NCI-H1092 treated with DMSO at 0.1 percent for 48 hours (cell line): ENCODE measurements around the gene TBC1D9B.
"Not testable (repeated sequence)": the region's sequence is repeated elsewhere in the genome, so short reads cannot be mapped to it uniquely, and the experiment has no call there.

Experiments
- DNase-seq: peaks from one replicate; lab custom pipeline; 2025; lab: John Stamatoyannopoulos, UW

Gene TBC1D9B

DNA sequence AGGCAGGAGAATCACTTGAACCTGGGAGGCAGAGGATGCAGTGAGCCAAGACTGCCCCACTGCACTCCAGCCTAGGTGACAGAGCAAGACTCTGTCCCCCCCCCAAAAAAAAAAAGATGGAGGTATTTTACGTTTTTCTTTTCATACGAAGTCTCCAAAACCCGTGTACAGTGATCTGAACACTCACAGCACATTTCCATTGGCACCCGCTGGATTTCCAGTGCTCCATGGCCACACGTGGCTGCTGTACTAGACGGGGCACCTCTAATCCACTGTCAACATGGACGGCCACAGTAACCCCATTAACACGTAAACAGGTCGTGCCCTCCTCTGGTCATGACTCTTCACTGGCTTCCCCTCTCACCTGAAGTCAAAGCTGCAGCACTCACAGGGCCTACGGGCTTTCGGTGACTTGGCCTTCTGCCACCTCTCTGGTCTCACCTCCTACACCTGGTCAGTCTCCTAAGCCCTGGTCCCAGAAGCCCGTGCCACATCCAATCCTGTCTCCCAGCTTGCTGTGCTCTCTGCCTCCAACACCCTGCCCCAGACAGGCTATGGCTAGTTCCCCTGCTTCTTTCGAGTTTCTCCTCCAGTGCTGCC is 22.1 kb downstream of the TBC1D9B start:
- DNase-seq: no peak

DNA sequence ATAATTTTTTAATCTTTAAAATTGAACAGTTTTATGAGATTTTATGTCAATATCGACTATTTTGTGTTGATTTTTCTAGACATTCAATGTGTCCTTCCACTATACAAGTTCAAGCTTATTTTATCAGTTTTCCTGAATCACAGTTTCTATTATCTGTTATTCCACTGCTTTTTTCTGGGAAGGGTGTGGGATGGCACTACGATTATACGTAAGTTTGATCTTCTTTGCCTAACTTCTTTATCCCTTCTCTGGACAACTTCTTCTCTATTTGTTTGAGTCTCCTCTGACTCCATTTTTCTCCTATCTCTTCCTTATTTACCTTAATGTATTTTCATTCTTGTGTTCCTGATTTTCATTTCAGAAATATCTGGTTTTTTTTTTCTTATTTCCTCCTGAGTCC is 24.5 kb downstream of the TBC1D9B start:
- DNase-seq: no peak

DNA sequence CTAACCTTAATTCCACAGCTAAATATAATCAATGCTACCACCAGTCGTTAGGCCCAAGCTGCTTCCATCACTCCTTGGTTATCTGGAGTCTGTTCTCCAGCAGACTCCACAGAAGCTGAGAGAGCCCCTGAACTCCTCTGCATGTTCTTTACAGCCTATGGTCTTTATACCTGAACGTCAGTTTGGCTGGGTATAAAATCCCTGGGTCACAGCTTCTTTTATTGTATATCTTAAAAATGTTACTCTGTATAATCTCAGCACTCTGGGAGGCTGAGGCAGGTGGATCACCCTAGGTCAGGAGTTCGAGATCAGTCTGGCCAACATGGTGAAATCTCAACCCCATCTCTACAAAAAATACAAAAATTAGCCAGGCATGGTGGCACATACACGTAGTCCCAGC is 25.4 kb downstream of the TBC1D9B start:
- DNase-seq: no peak

DNA sequence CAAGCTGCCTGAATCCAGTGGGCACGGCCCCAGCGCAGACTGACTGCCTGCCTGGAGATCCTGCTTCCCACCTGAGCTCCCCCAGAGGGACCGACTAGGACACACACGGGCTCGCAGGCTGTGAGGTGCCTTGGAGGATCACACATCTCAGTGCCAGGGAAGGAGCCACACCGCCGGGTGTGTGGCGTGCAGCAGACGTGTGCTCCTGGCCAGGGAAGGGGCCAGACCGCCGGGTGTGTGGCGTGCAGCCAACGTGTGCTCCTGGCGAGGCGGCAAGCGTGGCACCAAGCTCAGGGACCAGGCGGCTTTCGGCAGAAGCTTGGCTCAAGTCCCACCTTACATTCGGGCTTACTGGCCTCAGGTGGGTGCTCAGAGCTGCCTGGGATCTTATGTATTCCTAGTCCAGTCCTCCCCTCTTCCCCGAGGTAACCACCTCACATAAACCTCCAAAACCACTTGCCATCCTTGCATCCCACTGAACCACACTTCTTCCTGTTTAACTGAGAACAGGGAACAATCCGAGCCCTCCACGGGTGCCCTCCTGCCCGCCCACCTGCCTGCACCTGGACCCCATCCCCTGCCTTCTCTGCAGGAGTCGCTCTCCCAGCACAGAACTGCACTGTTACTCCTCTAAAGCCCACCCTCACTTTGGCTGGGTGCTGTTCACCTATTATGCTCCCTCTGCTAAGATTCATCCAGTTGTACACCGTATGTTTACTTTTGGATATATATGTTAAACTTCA is 26.7 kb downstream of the TBC1D9B start:
- no peak for DNase-seq

- no peak for DNase-seq
Measured at GRCh38 chr5:179880066-179880650, 27.5 kb downstream of the TBC1D9B start.

DNA sequence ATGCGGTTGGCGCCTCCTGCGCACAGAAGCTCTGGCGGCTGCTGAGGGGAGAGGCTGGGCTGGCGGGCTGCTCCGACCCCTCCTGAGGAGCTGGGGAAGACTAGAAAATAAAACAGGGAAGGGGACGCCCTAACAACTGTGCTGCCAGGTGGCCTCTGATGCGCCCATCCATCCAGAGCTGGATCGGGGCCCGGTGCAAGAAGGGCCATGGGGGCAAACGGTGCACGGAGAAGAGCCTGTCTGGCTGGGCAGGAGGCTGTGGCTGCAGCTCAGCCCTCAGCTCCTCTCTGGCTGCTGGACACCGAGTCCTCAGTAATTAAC is 28.0 kb downstream of the TBC1D9B start:
- DNase-seq: no peak

- no peak for DNase-seq
Measured at GRCh38 chr5:179879003-179879689, 28.6 kb downstream of the TBC1D9B start.

GRCh38 chr5:179878222-179879002 is 29.3 kb downstream of the TBC1D9B start:
- DNase-seq: no peak

DNA sequence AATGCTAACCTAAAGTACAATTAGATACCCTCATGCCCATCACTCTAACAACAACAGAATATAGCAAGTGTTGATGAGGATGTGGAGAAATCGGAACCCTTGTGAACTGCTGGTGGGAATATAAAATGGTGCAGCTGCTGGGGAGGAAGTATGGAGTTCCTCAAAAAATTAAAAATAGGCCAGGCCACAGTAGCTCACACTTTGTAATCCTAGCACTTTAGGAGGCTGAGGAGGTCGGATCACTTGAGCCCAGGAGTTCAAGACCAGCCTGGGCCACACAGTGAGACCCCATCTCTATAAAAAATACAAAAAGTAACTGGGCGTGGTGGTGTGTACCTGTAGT is 31.1 kb downstream of the TBC1D9B start:
- DNase-seq: no peak

GRCh38 chr5:179875741-179876609 is 31.7 kb downstream of the TBC1D9B start:
- DNase-seq: no peak

DNA sequence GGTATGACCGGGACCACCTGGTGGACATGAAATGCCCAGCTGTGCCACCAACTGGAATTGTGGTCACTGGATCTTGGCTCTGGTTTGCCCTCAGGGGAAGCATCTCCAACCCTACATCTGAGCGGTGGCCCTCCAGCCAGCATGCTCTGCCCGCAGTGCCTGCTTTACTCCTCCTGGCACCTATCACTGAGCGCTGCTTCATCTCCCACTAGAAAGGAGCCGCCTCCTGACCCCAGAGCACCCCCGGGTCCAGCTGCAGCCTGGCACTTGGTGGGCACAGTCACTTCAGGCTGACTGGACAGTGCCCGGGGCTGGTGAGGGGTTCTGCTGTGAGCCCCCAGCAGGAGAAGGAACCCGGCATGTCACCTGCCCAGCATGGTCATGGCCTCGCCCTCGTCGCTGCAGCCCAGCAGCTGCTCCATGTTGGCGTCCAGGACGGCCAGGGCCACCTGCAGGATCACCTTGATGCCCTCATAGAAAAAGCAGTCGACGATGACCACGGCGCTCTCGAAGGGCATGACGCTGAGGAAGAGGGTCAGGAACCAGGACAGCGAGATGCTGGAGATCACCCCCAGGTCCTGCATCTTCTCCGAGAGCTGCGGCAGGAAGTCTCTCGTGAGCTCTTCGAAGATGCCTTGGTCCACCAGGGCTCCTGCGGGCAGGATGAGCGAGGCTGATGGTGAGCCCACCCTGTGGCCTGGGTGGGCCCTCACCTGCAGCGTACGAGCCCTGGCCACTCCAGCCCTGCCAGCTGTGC is 33.0 kb downstream of the TBC1D9B start:
- no peak for DNase-seq

DNA sequence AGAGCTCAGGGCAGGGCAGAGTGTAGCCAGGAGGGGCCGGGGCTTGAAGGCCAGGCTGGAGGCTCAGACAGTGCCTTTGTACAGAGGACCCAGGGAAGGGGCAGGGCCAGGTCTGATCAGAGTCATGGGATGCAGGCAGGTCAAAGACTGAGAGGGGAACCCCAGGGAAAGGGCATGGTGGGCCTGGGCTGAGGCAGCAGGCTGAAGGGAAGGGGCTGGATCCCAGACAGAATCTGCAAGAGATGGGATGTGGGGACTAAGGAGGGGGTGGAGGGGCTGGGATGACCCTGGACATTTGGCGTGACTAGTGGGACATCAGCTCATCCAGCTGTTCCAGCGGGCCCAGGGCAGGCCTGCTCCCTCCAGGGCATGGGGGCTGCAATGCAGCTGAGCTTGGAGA is 33.6 kb downstream of the TBC1D9B start:
- no peak for DNase-seq

GRCh38 chr5:179873588-179874110 is 34.0 kb downstream of the TBC1D9B start:
- no peak for DNase-seq

- DNase-seq: no peak
Measured at GRCh38 chr5:179872828-179873575, 34.7 kb downstream of the TBC1D9B start.

DNA sequence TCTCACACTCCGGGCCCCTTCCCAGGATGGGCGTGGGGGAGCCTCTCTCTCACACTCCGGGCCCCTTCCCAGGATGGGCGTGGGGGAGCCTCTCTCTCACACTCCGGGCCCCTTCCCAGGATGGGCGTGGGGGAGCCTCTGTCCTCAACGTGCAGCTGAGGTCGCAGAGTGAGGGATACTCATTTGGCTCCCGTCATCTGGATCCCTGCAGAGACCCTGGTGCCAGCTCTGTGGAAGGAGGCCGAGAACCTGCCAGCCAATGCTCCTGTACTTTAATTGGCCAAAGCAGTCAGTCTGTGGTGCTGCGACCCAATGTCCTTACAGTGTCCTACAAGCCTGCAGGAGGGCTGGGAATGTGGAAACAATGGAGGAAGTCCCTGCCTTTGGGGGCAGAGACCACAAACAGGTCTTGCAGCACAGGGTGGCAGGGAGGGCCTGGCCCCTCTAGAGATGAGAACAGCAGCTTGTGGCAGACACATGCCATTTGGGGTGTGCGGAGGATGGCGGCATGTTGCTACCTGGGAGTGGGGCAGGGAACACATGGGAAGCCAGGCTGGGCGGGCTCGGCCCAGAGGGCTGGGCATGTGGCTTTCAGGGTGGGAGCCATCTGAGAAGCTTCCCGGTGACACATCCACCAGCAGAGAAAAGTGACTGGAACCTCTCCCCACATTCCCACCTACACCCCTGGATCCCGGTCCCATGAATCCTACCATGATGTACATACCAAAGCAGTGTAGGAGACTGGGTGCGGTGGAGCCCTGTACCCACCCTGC is 35.5 kb downstream of the TBC1D9B start:
- no peak for DNase-seq

GRCh38 chr5:179871533-179871932 is 36.2 kb downstream of the TBC1D9B start:
- not testable (repeated sequence) for DNase-seq

GRCh38 chr5:179870952-179871351 is 36.7 kb downstream of the TBC1D9B start:
- no peak for DNase-seq

- peak; percentile 3 for DNase-seq
Measured at GRCh38 chr5:179870403-179870903, 37.2 kb downstream of the TBC1D9B start.
